Ishikawa (cell line): Measurements from ENCODE around the gene EBP.

ENCODE experiments used
- CEBPB ChIP-seq: IDR thresholded peaks from 2 replicates; pipeline ENCODE4 v1.6.1; 2012
- CREB1 ChIP-seq: IDR thresholded peaks from 2 replicates; pipeline ENCODE4 v1.6.1; 2012; ENCODE audit warnings: low read depth
- EGR1 ChIP-seq: IDR thresholded peaks from 2 replicates; pipeline ENCODE4 v1.6.1; 2012
- EP300 ChIP-seq: IDR thresholded peaks from 2 replicates; pipeline ENCODE4 v1.6.1; 2012; ENCODE audit warnings: borderline replicate concordance
- FOXM1 ChIP-seq: IDR thresholded peaks from 2 replicates; pipeline ENCODE4 v1.6.1; 2012; ENCODE audit warnings: low read depth, borderline replicate concordance
- MAX ChIP-seq: IDR thresholded peaks from 2 replicates; pipeline ENCODE4 v1.6.1; 2012
- NFIC ChIP-seq: IDR thresholded peaks from 2 replicates; pipeline ENCODE4 v1.6.1; 2012
- RAD21 ChIP-seq: IDR thresholded peaks from 2 replicates; pipeline ENCODE4 v1.6.1; 2012; ENCODE audit warnings: low read depth
- TAF1 ChIP-seq: IDR thresholded peaks from 2 replicates; pipeline ENCODE4 v1.6.1; 2012; ENCODE audit warnings: low read depth, mild to moderate bottlenecking
- TCF12 ChIP-seq: IDR thresholded peaks from 2 replicates; pipeline ENCODE4 v1.6.1; 2012; ENCODE audit warnings: low read depth
- TEAD4 ChIP-seq: IDR thresholded peaks from 2 replicates; pipeline ENCODE4 v1.6.1; 2012
- YY1 ChIP-seq: IDR thresholded peaks from 2 replicates; pipeline ENCODE4 v1.6.1; 2012; ENCODE audit warnings: low read depth
- ZBTB7A ChIP-seq: IDR thresholded peaks from 2 replicates; pipeline ENCODE4 v1.6.1; 2012; ENCODE audit warnings: low read depth
- TF ChIP-seq, protein P1 (sequence below): IDR thresholded peaks from 2 replicates; pipeline ENCODE4 v1.6.1; 2012; ENCODE audit warnings: low read depth, mild to moderate bottlenecking
- TF ChIP-seq, protein P2 (sequence below): IDR thresholded peaks from 2 replicates; pipeline ENCODE4 v1.6.1; 2012

Gene EBP

GRCh38 chrX:48489296-48489695, 32.3 kb upstream of the EBP start:
- no peak for TF ChIP-seq CREB1
- no peak for TF ChIP-seq MAX
- no peak for TF ChIP-seq ZBTB7A
- no peak for TF ChIP-seq TEAD4
- no peak for TF ChIP-seq NFIC
- no peak for TF ChIP-seq TCF12

DNA sequence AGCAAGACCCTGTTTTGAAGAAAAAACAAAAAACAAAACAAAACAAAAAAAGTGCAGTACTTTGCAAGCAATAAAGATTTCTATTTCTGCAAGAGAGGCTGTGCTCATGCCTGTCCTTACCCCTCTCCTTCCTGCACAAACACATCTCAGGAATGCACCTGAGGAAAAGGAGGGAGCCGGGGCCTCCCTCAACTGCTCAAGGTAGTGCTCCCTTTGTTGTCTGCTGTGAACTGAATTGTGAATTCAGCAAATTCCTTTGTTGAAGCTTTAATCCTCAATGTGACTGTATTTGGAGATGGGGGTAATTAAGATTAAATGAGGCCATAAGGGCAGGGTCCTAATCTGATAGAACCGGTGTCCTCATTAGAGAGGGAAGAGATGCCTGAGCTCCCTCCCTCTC, 31.7 kb upstream of the EBP start:
- no peak for TF ChIP-seq MAX
- no peak for TF ChIP-seq NFIC
- TF ChIP-seq CEBPB: no peak
- TF ChIP-seq TCF12: no peak
- TF ChIP-seq TAF1: no peak
- TF ChIP-seq, protein P1, sequence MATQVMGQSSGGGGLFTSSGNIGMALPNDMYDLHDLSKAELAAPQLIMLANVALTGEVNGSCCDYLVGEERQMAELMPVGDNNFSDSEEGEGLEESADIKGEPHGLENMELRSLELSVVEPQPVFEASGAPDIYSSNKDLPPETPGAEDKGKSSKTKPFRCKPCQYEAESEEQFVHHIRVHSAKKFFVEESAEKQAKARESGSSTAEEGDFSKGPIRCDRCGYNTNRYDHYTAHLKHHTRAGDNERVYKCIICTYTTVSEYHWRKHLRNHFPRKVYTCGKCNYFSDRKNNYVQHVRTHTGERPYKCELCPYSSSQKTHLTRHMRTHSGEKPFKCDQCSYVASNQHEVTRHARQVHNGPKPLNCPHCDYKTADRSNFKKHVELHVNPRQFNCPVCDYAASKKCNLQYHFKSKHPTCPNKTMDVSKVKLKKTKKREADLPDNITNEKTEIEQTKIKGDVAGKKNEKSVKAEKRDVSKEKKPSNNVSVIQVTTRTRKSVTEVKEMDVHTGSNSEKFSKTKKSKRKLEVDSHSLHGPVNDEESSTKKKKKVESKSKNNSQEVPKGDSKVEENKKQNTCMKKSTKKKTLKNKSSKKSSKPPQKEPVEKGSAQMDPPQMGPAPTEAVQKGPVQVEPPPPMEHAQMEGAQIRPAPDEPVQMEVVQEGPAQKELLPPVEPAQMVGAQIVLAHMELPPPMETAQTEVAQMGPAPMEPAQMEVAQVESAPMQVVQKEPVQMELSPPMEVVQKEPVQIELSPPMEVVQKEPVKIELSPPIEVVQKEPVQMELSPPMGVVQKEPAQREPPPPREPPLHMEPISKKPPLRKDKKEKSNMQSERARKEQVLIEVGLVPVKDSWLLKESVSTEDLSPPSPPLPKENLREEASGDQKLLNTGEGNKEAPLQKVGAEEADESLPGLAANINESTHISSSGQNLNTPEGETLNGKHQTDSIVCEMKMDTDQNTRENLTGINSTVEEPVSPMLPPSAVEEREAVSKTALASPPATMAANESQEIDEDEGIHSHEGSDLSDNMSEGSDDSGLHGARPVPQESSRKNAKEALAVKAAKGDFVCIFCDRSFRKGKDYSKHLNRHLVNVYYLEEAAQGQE: no peak

DNA sequence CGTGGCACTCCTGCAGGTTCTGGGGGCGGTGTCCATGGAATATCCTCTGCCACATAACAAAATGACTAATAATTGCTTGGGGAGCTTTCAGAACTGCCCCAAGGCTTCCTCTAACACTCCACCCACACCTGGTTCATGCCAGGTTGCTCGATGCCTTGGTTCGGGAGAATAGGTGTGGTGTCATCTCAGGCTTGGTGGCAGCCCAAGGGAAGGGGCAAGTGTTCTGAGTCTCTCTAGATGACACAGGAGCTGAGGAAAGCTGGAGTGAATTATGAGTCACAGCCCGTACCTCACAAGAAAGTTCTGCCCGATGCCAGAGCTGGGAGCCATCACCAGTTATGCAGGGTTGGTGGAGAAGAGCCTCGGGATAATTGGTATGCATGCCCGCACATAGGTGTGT, 30.9 kb upstream of the EBP start:
- TF ChIP-seq MAX: no peak
- TF ChIP-seq ZBTB7A: no peak
- TF ChIP-seq TCF12: no peak
- TF ChIP-seq YY1: no peak
- TF ChIP-seq EGR1: no peak
- TF ChIP-seq TEAD4: no peak
- TF ChIP-seq, protein P1: no peak
- no peak for TF ChIP-seq TAF1
- no peak for TF ChIP-seq NFIC
- no peak for TF ChIP-seq CREB1
- no peak for TF ChIP-seq RAD21
- no peak for TF ChIP-seq FOXM1
- no peak for TF ChIP-seq CEBPB
- TF ChIP-seq, protein P2, sequence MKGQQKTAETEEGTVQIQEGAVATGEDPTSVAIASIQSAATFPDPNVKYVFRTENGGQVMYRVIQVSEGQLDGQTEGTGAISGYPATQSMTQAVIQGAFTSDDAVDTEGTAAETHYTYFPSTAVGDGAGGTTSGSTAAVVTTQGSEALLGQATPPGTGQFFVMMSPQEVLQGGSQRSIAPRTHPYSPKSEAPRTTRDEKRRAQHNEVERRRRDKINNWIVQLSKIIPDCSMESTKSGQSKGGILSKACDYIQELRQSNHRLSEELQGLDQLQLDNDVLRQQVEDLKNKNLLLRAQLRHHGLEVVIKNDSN: no peak
- no peak for TF ChIP-seq EP300

DNA sequence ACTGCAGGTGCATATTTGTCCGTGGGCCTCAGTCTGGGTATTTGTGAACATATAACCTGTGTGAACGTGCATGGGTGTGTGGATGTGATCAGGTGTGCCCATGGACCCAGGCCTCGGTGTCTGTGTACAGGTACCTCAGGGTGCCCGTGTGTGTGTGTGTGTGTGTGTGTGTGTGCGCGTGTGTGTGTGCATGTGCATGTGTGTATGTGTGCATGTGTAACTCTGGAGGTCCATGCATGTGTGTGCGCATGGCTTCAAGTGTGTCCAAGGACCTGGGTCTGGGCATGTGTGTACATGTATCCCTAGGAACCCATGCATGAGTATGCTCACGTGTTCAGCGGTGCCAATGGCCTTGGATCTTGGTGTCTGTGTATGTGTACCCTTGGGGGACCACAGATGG, 29.8 kb upstream of the EBP start:
- TF ChIP-seq EGR1: no peak
- TF ChIP-seq RAD21: no peak
- TF ChIP-seq TAF1: no peak
- TF ChIP-seq FOXM1: no peak
- TF ChIP-seq CREB1: no peak
- TF ChIP-seq, protein P1: no peak
- no peak for TF ChIP-seq EP300
- no peak for TF ChIP-seq TEAD4
- TF ChIP-seq, protein P2: no peak
- no peak for TF ChIP-seq ZBTB7A
- no peak for TF ChIP-seq YY1
- no peak for TF ChIP-seq MAX
- no peak for TF ChIP-seq TCF12
- TF ChIP-seq CEBPB: no peak
- no peak for TF ChIP-seq NFIC
